Neural progenitor cell (in vitro differentiated cells): ENCODE data around the gene TBC1D3B. TPM values are rescaled to one million over a fixed set of nuclear protein-coding genes. Genes with fewer than 3 reads are reported as not detected.

Experiments
- DNase-seq: peaks from one replicate; pipeline ENCODE4 v3.0.0-alpha.2; 2016; ENCODE audit warnings: low spot score
- H2AFZ ChIP-seq: fragments of 200-600 bp; sonication (generic); replicated peaks from 2 replicates; pipeline ENCODE4 v1.6.1; 2016; ENCODE audit warnings: antibody characterized with exemption
- H3F3A ChIP-seq: fragments of 200-600 bp; sonication (generic); 2 replicates; pipeline ENCODE4 v1.6.1; 2016; ENCODE audit warnings: antibody characterized with exemption, low read depth
- H3K27ac ChIP-seq: fragments of 200-600 bp; sonication (generic); 2 replicates; pipeline ENCODE4 v1.5.1; 2016; ENCODE audit warnings: mild to moderate bottlenecking
- H3K27me3 ChIP-seq: fragments of 200-600 bp; sonication (generic); 2 replicates; pipeline ENCODE4 v1.6.1; 2016; ENCODE audit warnings: mild to moderate bottlenecking, moderate library complexity
- H3K36me3 ChIP-seq: fragments of 200-600 bp; sonication (generic); 2 replicates; pipeline ENCODE4 v1.5.1; 2016
- H3K4me1 ChIP-seq: fragments of 200-600 bp; sonication (generic); 2 replicates; pipeline ENCODE4 v1.6.1; 2016; ENCODE audit warnings: mixed run types
- H3K4me2 ChIP-seq: fragments of 200-600 bp; sonication (generic); 2 replicates; pipeline ENCODE4 v1.6.1; 2016
- H3K4me3 ChIP-seq: fragments of 200-600 bp; sonication (generic); 2 replicates; pipeline ENCODE4 v1.5.1; 2016
- H3K79me2 ChIP-seq: fragments of 200-600 bp; sonication (generic); 2 replicates; pipeline ENCODE4 v1.6.1; 2016; ENCODE audit warnings: low read depth
- H3K9ac ChIP-seq: fragments of 200-600 bp; sonication (generic); 2 replicates; pipeline ENCODE4 v1.6.1; 2016
- H3K9me3 ChIP-seq: fragments of 200-600 bp; sonication (generic); 2 replicates; pipeline ENCODE4 v1.5.1; 2016; ENCODE audit warnings: low read depth
- H4K20me1 ChIP-seq: fragments of 200-600 bp; sonication (generic); 2 replicates; pipeline ENCODE4 v1.6.1; 2016; ENCODE audit warnings: low read depth
- H3K27ac Mint-ChIP-seq: 3 replicates; pipeline ENCODE4 v1.8.0; 2021; ENCODE audit warnings: mixed read lengths
- H3K27me3 Mint-ChIP-seq: 2 replicates; pipeline ENCODE4 v1.8.0; 2022; ENCODE audit warnings: low read depth, mild to moderate bottlenecking, inconsistent platforms, moderate library complexity, mixed read lengths; ENCODE audit not compliant: insufficient read depth
- H3K36me3 Mint-ChIP-seq: 3 replicates; pipeline ENCODE4 v1.8.0; 2021; ENCODE audit warnings: mixed read lengths
- H3K4me1 Mint-ChIP-seq: 3 replicates; pipeline ENCODE4 v1.8.0; 2021; ENCODE audit warnings: mixed read lengths
- H3K4me3 Mint-ChIP-seq: 3 replicates; pipeline ENCODE4 v1.8.0; 2021; ENCODE audit warnings: mild to moderate bottlenecking, moderate library complexity, mixed read lengths
- H3K9me3 Mint-ChIP-seq: 3 replicates; pipeline ENCODE4 v1.8.0; 2020; ENCODE audit warnings: mixed read lengths
- EZH2 ChIP-seq: fragments of 200-600 bp; sonication (generic); IDR thresholded peaks from 2 replicates; pipeline ENCODE4 v1.6.1; 2017; ENCODE audit warnings: antibody characterized with exemption, mild to moderate bottlenecking, moderate library complexity
- EZH2phosphoT487 ChIP-seq: fragments of 200-600 bp; sonication (generic); IDR thresholded peaks from 2 replicates; pipeline ENCODE4 v1.6.1; 2017; ENCODE audit warnings: antibody characterized with exemption
- total RNA-seq: library from RNA; depleted of rRNA; stranded (reverse); fragments of >200 nt; gene quantifications from 2 replicates; pipeline ENCODE4 v1.2.3, GENCODE V29; 2015; ENCODE audit warnings: low replicate concordance

The TBC1D3B gene
- total RNA-seq, 1 donor from 2014 or later: not detected

GRCh38 chr17:36118477-36119353, 57.7 kb downstream of the TBC1D3B start:
- Mint-ChIP-seq H3K27ac (no peak overlapping the region), H3K9me3 (peaks cover 3% of the 10 kb centered on the region)
- TF ChIP-seq EZH2 (no peak), EZH2phosphoT487 (no peak)

GRCh38 chr17:36117505-36118382, 58.7 kb downstream of the TBC1D3B start:
- TF ChIP-seq EZH2phosphoT487 (no peak), EZH2 (no peak)
- H3K36me3 ChIP-seq: no peaks in the 10 kb centered on the region
- H3K27me3 ChIP-seq: no peaks in the 10 kb centered on the region
- peaks cover 14% of the 10 kb centered on the region for H3K4me1 ChIP-seq
- no peak overlapping the region for H2AFZ ChIP-seq
- H3K4me2 ChIP-seq: peak overlapping the region; percentile 12
- H3K9me3 Mint-ChIP-seq: peaks cover 3% of the 10 kb centered on the region
- no peaks in the 10 kb centered on the region for H3K36me3 Mint-ChIP-seq
- no peaks in the 10 kb centered on the region for H3K79me2 ChIP-seq
- H3K4me3 Mint-ChIP-seq: no peak overlapping the region
- H3K4me1 Mint-ChIP-seq: no peaks in the 10 kb centered on the region
- H3K27me3 Mint-ChIP-seq: peaks cover 4% of the 10 kb centered on the region
- no peak overlapping the region for H3K27ac ChIP-seq
- no peak overlapping the region for H3K4me3 ChIP-seq
- H3F3A ChIP-seq: peaks cover 4% of the 10 kb centered on the region
- no peak overlapping the region for H3K9ac ChIP-seq
- DNase-seq: peak; percentile 21
- H3K9me3 ChIP-seq: no peaks in the 10 kb centered on the region
- H4K20me1 ChIP-seq: no peaks in the 10 kb centered on the region
- H3K27ac Mint-ChIP-seq: no peak overlapping the region

More at GRCh38 chr17:36118477-36119353, 57.7 kb downstream of the TBC1D3B start:
- Histone ChIP-seq H3K36me3 (no peaks in the 10 kb centered on the region), H3K79me2 (no peaks in the 10 kb centered on the region), H4K20me1 (no peaks in the 10 kb centered on the region), H3F3A (peaks cover 4% of the 10 kb centered on the region), H3K9me3 (no peaks in the 10 kb centered on the region), H2AFZ (no peak overlapping the region), H3K4me2 (peak overlapping the region; percentile 12), H3K4me1 (peaks cover 14% of the 10 kb centered on the region), H3K9ac (no peak overlapping the region), H3K27ac (no peak overlapping the region), H3K4me3 (no peak overlapping the region), H3K27me3 (no peaks in the 10 kb centered on the region)
- no peak for DNase-seq
- Mint-ChIP-seq H3K4me3 (no peak overlapping the region), H3K4me1 (no peaks in the 10 kb centered on the region), H3K27me3 (peaks cover 4% of the 10 kb centered on the region), H3K36me3 (no peaks in the 10 kb centered on the region)

Other genes starting within 250 kb of the TBC1D3B start
- 22.8 and 28.8 TPM in 2 replicates for gene RDM1, start 245.9 kb downstream of the TBC1D3B start, total RNA-seq
- gene LYZL6, start 232.9 kb downstream of the TBC1D3B start, total RNA-seq: not detected in 2 replicates
- gene CCL16, start 195.1 kb downstream of the TBC1D3B start, total RNA-seq: not detected in 2 replicates
- not detected in 2 replicates for gene CCL14, start 189.9 kb downstream of the TBC1D3B start, total RNA-seq
- gene CCL15, start 175.1 kb downstream of the TBC1D3B start, total RNA-seq: not detected in 2 replicates
- not detected in 2 replicates for gene CCL23, start 158.7 kb downstream of the TBC1D3B start, total RNA-seq
- not detected in 2 replicates for gene CCL18, start 112.4 kb downstream of the TBC1D3B start, total RNA-seq
- gene CCL3, start 86.5 kb downstream of the TBC1D3B start, total RNA-seq: not detected in 2 replicates
- not detected in 2 replicates for gene CCL4, start 72.8 kb downstream of the TBC1D3B start, total RNA-seq
- gene CCL3L1, start 20.1 kb upstream of the TBC1D3B start, total RNA-seq: 1.2 and 2.9 TPM in 2 replicates
- not detected in 2 replicates for gene CCL4L2, start 34.4 kb upstream of the TBC1D3B start, total RNA-seq
- 0.22 TPM in 1 of 2 replicates, not detected in the other for gene TBC1D3I, start 87.9 kb upstream of the TBC1D3B start, total RNA-seq
- gene TBC1D3G, start 147.2 kb upstream of the TBC1D3B start, total RNA-seq: not detected in 2 replicates
- gene TBC1D3H, start 211.8 kb upstream of the TBC1D3B start, total RNA-seq: not detected in 2 replicates